Activated CD8-positive, alpha-beta memory T cell treated with anti-CD3 and anti-CD28 coated beads, Interleukin-2, amount 50 U/mL, for 24 hours (primary cell): ENCODE results near the gene DIDO1.

Source experiments
- DNase-seq: peaks from one replicate; pipeline ENCODE4 v3.0.0-alpha.2; 2020; ENCODE audit errors: extremely low read depth

Gene DIDO1

DNA sequence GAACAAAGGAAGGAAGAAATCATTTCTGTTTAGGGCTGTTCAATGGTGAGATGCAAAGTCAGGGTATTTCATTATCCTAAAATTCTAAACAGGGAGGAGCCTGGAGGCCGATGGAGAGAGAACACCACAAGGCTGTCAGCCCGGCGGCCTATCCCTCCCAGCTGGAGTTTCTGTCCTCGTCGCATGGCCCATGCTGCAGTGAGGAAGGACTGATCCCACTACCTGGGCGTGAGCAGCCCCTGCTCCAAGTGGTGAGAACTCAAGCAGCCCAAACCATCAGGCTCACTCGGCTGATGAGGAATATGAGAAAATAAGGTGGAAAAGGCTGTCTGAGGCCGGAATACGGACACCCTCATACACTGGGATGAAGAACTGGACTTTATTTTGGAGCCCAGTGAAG, 30.8 kb downstream of the DIDO1 start:
- DNase-seq = no peak

DNA sequence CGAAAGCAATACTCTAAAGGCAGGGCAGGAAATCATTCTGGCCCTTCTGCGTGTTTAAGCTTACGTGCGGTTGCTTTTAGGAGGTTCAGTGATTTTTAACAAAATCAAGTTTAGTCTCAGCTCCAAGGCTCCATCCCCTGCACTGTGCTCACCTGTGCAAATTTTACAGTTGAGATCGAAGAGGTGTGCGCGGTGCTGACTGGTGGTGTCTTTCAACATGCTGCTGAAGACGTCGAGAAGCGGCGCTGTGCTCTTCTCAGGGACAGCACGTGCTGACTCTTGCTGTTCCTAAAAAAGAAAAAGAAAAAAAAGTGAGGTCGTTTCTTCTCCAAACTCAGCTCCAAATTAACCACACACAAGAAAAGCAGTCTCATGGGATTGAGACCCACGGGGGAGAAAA, 32.0 kb downstream of the DIDO1 start:
- no peak for DNase-seq

DNA sequence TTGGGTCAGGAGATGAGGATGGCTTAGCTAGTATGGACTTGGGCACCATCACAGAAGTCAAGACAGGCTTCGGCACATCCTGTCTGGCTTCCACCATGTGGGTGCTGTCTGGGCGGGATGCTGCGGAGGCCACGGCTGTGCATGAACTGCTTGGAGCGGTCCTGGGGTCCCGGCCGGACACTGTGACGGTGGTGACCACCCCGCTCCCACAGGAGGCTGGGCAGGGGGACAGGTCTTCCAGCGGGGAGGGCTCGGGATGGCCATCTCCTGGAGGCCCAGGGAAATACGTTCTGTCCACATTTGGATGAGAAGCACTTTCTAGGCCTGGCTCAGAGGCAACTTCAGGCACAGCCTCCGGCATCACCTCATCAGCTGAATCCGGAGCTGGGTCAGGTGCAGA, 32.6 kb downstream of the DIDO1 start:
- no peak for DNase-seq

DNA sequence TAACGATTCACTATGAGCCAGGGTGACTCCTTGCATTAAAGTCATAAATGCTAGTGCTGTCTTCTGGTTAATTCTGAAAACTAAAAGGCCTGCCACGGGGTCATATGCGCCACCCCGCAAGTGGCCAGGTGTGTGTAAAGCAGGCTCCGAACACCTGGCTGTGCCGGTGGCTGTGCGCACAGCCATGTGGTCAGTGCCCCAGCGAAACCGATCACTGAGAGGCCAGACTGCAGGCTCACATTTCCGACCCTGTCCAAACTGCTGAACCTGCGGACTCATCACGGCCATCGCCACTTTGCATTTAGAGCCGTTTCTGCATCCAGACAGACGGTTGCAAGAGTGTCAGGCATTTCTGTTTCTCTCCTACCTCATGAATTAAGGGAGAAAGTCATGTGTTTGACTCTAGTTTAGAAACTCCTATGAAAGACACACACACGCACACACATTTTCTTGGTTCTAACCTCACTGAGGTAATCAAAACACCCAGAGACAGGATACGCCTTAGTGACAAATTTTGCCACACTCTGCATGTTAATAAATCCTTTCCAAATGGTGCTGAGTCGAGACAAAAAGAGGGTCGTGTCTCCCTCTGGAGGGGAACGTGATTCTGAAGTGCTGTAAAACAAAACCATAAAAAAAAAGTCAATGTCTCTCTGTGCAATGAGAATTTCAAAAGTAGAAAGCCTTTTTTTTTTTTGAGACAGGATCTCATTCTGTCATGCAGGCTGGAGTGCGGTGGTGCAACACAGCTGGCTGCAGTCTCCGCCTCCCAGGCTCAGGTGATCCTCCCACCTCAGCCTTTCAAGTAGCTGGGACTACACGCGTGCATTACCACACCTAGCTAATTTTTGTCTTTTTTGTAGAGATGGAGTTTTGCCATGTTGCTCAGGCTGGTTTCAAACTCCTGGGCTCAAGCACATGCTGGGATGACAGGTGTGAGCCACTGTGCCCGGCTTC, 33.7 kb downstream of the DIDO1 start:
- DNase-seq = no peak

DNA sequence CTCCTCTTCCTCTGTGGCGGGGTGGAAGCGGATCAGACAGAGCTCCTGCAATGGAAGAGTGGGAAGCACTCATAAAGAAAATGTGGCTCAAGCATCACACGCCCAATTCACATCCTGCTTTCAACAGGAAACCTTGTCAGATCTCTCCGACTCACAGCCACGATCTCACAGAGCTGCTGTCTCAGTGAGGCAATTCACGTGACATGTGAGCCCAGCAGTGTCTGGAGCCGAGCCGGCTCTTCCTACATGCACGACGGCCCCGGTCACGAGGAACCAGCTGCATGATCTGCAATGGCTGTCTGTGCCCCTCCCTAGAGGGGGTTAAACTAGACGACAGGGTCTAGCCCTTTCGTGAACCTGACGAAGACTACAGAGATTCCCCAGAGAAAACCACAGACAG, 35.2 kb downstream of the DIDO1 start:
- DNase-seq = no peak

DNA sequence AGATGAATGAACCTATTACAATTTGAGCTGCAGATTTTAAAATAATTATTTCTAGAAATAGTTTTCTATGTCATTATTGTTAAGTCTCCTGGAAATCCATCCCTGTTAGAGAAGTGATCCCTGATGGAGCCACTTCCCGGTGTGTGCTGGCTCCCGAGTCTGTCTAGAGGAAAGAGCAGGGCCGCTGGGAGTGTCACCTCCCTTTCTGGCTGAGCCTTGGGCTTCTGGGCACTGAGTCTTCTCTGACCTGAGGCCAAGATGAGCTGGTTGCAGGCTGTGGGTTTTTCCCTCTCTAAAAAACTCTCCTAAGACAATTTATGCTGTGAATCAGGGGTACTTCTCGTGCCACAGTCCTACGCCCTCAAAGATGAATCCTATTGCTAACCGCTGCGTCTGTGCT, 35.9 kb downstream of the DIDO1 start:
- no peak for DNase-seq

DNA sequence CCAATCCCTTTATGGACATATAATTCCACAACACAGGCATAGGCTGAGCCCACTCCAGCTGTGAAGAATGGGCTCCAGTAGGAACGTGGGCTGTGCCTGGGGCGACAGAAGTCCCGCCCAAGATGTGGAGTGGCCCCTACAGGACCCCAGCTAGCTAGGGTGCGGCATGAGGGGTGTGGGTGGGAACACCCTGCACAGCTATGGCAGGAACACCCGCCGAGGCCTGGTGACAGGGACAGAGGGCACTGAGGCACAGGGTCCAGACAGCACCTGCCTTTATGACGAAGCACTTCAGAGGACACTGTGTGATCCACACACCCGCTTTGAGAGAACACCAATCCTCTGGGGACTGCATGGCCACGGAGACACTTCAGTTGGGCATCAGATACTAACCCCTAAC, 36.4 kb downstream of the DIDO1 start:
- no peak for DNase-seq

DNA sequence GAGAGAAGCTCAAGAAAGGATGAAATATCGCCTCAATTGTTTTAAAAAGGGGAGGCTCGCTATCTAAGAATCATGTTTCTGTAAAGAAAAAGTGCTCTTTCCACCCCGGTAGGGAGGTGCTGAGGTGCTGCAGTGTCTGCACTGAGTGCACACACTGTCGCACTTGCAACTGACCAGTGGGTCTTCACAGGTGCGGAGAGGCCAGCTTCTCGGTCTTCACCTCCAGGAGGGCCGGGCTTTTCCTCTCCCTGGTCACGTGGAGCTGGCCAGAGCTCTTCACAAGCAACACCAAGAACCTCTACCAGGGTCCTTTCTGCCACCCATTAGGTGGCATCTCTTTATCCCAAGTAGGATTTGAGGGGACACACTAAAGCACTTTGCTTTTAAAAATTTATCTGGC, 36.9 kb downstream of the DIDO1 start:
- no peak for DNase-seq

DNA sequence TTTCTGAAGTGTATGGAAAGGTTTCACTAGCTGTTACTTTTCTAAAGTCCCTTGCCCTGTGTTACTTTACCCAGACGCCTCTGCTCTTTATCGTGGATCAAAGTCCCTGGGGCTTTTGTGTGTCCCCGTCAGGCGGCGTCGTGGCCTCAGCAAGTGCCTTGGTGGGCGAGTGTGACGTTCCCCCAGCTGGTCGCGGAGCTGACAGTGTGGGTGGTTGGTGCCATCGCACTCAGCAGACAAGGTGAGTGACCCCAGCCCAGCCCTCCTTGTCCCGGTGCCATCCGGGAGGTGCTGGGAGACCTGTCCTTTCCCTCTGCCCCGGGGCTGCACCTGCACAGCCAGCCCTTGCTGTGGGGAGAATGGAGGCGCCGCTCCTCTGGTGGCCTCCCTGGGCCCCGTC, 37.4 kb downstream of the DIDO1 start:
- DNase-seq = no peak

DNA sequence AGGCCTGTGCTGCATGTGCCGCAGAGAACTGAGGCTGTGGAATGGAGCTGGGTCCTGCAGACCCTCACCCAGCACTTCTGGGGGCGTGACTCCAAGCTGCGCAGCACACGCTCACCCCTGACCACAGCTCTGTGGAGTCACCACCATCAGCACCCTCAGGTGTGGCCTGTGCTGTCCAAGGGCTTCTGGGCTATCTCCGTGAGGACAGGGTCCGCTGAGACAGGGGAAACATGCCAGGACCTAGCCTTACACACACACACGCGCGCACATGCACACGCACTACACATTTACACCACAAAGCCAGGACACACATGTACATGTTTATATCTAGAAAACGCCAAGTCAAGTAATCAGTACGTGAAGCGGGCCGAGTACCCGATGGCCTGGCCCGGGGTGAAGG, 37.9 kb downstream of the DIDO1 start:
- no peak for DNase-seq

DNA sequence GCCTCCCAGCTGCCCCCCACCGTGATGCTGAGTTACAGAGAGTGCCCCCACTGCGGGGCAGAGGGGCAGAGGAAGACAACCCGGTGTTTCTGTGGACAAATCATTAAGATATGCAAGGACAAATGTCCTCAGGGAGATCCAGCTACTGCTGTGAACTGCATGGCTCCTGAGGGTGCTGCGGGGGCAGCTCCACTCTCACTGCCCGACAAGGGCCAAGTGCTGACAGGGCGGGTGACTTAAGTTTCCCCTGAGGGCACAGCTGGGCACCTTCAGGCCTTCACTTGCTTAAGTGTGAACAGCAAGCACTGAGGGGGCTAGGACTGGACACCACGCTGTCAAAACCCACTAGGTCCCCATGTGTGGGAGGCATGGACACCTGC, 38.5 kb downstream of the DIDO1 start:
- no peak for DNase-seq

DNA sequence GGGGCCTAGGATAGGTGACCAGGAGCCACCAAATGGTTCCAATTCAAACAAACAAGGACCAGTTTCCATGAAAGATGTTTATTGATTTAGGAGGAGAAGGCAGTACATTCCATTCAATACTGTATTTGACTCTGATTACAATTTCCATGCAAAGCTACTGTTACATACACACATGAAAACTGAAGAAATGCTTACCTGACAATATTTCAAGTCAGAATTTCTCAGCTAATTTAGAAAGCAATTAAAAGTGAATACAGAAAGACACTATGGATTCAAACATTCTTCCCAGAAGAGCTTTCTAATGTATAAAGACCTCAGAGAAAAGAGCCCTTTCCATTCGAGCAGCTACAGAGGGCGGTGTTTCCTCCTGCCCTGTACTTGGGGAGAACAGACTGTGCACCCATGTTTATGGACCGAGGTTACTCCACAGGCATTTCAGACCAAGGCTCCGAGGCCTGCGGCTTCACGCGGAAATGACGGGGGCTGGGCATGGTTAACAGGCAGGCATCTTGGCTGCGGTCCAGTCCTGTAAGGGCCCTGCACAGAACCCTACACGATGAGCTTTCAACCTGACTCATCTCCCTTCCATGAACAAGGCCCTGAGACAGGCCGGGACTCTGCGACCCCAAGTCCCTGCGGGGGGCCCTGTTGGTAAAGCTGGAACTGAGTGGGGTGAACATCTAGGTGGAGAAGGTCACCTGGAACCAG, 39.0 kb downstream of the DIDO1 start:
- no peak for DNase-seq

DNA sequence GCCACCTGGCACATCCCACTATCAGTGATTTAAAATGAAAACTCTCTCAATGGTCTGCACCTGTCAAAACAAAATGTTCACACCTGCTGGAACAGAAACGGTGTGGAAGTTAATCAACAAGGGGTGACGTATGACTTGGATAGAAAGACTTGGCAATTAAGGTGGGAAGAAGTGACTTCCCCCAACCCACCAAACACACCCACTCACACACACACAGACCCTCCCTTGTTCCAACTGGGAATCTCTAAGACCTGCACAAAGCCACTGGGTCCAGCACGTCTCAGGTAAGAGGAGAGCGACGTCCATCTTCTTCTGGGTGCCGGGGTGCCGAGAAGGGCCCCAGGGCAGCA, 39.6 kb downstream of the DIDO1 start:
- DNase-seq = no peak

DNA sequence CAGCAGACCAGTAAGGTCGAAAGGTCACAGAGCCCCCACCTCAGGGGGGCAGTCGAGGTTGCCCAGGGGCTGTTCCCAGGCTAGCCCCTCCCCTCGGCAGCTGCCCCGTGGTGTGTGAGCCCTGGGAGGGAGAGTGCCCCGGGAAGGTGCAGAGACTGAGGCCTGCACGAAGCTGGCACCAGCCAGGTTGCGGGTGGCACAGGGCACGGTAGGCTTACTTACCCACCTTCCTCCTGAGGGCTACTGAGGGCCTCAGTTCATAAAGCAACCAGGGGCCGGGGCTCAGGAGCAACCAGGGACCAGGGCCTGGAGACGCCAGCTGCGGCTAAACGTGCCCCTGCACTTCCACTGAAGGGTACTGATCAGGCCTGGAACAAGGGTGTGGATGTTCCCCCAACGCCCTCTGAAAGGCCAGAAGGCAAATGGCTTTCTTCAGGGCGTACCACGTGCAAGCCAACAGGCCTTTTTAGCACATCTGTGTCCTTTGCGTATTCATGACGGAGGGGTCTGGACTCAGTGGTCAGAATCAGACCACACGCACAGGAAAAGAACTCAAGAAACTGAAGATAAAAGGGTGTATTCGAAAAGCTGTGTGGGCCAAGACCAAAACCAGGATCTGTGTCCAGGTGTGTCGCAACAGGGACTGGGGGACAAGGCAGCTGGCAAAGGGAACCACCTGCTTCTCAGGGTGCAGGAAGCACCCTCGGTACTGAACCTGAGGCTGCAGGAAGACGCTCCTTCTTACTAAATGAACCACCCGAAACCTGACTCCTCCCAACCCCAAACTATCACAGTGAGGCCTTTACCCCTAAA, 40.2 kb downstream of the DIDO1 start:
- DNase-seq = no peak

DNA sequence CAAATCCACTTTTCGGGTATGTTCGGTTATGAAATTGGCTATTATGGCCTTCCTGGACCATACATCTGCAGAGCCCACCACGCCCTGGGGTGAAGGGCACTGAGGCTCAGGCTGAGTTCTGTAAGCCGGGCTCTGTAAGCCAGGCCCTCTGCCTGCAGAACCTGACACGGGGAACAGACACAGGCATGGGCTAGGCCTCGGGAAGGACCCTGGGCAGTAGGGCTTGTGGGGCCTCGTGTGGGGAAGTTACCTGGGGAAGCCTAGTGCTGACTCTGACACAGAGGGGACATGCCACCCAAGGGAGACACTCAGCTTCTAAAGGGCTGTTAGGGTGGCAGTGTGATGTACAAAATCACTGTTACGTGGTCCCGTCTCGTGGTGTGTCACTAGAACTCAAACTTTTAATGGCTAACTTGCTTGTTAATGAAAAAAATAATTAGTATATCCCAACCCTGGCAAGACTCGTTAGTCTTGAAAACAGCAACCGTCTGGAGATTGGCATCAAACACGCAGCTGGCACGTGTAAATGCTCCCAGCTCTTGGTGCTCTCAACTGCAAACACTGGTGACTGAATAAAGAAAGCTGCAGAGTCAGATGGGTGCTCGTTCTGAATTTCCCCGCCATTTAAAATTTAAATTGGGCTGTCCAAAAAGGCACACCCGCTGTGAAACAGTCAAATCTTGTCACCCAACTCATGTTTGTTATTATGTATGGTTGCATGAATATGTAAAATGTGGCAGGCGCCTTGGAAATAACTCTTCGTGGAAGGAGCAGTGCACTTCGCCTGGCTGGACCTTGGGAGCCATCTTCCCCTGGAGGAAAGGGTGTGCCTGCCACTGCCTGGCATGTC, 41.0 kb downstream of the DIDO1 start:
- DNase-seq = no peak

DNA sequence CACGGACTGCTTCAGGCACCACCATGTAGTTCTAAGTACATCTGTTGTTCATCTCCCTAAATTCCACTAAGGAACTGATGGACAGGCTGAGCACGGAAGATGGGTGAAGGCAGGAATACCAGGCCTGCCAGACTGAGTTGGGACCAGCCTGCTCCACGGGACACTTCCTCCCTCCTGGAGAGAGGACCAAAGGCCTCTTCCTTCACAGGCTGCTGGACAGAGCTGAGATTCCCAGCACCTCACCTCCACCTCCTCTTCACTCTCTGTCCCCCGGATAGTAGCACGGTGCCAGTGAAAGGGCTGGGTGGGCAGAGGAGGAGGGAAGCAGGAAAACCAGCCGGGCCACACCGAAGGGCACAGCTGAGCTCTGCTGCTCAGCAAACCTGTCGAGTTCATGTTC, 41.7 kb downstream of the DIDO1 start:
- no peak for DNase-seq

DNA sequence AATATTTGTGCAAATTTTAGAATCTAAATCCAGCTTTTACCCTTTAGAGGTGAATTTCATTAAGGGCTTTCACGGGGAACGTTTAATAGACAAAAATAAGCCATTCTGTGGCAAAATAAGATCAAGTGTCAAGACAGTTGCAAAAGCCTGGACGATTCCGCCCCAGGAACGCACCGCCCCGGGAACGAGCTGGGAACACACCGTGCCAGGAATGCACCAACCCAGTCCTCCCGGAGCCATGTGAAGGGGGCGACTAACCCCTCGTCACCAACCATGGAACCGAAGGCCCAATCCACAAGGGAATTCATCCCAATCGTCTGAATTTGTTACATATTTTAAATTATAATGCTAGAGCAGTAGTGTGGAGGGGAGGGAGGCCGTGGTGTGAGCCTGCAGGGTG, 43.9 kb downstream of the DIDO1 start:
- DNase-seq = no peak

DNA sequence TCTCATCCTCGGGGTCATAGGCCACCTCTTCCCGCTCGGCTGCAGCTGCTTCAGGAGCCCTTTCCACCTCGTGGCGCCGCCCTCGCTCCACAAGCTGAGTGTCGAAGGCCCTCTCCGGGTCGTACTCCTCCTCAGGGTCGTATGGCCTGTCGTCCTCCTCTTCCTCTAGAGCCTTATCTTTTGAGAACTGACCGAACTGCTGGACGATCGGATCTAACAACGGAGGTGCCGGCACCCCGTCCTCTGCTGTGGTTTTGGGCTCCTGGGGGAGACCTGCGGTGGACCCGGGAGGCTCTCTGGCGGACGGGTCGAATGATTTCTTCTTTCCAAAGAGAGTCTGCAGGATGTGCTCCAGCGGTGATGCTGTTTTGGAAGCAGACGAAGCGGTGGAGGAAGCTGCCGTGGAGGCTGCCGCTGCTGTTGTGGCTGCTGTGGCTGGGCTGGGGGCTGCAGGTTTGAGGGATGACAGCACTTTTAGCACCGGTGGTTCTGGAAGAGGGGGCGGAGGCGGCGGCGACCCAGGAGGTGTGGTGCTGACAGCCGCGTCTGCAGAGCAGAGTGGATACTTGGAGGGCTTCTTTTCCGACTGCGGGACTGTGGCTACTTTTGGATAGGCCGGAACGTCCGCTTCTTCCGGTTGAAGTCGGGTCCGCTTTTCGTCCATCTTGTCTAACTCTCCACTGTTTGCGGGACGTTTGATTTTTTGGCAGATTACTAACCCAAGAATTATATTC, 44.5 kb downstream of the DIDO1 start:
- no peak for DNase-seq

DNA sequence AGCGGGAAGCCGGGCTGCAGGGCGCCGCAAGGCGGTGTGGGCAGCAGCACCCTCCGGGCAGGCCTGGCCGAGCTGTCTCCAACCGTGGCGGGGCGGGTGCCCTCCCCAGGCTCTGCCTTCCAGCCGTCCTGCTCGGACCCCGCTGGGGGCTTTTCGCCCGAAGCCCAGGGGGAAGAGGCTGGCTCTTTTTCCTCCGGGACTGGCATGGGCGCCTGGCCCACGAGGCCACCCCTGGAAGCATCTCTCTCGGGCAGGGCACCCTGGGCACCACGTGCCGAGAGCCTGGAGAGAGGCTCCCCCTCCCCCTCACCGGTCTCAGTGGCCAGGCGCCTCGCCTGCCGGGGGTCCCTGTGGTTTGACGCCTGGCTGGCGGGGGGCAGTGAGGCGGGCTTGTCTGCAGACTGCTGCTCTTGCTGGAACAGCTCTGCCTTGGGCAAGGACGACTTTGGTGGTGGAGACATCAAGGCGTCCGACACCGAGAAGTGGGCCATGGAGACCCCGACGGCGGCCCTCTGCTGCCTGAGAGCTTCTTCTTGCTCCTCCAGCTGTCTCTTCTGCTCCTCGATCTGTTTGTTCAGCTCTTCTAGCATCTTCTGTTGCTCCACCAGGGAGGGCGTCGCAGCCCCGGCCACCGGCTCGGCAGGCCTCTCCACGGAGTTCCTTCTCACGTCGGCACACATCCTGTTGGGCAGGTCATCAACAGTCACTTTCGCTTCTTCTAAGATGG, 45.2 kb downstream of the DIDO1 start:
- DNase-seq = no peak
